Endothelial cell of umbilical vein (primary cell): ENCODE data around the gene SLFN12. TPM values are rescaled to one million over a fixed set of nuclear protein-coding genes. Genes with fewer than 3 reads are reported as not detected.

Experiments
- Bru-seq: library from RNA; stranded (reverse); fragments of 400-500 nt; gene quantifications from one replicate; lab custom pipeline; 2021; lab: Mats Ljungman, UMichigan
- BruChase-seq, 2 experiments: library from RNA; stranded (reverse); fragments of 400-500 nt; gene quantifications; one replicate each; lab custom pipeline; 2021; lab: Mats Ljungman, UMichigan
- BruUV-seq: library from RNA; stranded (reverse); fragments of 400-500 nt; replicated peaks from 2 replicates; lab custom pipeline; 2021; lab: Mats Ljungman, UMichigan
- CTCF ChIA-PET: fragments of 300-600, 350-600 bp; sonication (Branson Sonifier 250); formaldehyde crosslinking; loops from one replicate; lab custom pipeline; 2021; ENCODE audit warnings: antibody characterized with exemption, inconsistent platforms; lab: Charles Lee
- POLR2A ChIA-PET: fragments of 300-600, 350-600 bp; sonication (Branson Sonifier 250); formaldehyde crosslinking; loops from one replicate; lab custom pipeline; 2021; ENCODE audit warnings: antibody characterized with exemption, inconsistent platforms; lab: Charles Lee
- DNase-seq: peaks from one replicate; pipeline ENCODE4 v3.0.0-alpha.2; 2011; ENCODE audit warnings: low read depth, low spot score
- FAIRE-seq: peaks from 2 replicates; lab custom pipeline; 2011; peaks lifted over from hg19 to GRCh38; lab: Jason Lieb, UNC
- H2AFZ ChIP-seq: 2 replicates; pipeline ENCODE4 v1.6.0; 2012; ENCODE audit warnings: low read depth, low read length, control low read depth, inconsistent platforms
- H3K27ac ChIP-seq: 2 replicates; pipeline ENCODE4 v1.5.1; 2011; ENCODE audit warnings: low read depth, mild to moderate bottlenecking, control low read depth, low read length, moderate library complexity; ENCODE audit not compliant: insufficient read depth
- H3K27me3 ChIP-seq, 2 experiments: 2 replicates each; pipeline versions ENCODE4 v1.6.0 to v1.6.1; 2011; ENCODE audit warnings: low read length in 2 of 2, mixed read lengths in 1 of 2; ENCODE audit not compliant: control insufficient read depth in 2 of 2, insufficient read depth in 2 of 2
- H3K36me3 ChIP-seq, 2 experiments: 2 replicates in 1 of 2; 3 replicates in 1 of 2; pipeline ENCODE4 v1.5.1; 2011; ENCODE audit warnings: low read length in 2 of 2, mild to moderate bottlenecking in 1 of 2, moderate library complexity in 1 of 2; ENCODE audit not compliant: control insufficient read depth in 2 of 2, insufficient read depth in 2 of 2; ENCODE audit errors: extremely low read depth in 1 of 2
- H3K4me1 ChIP-seq: 3 replicates; pipeline ENCODE4 v1.5.1; 2011; ENCODE audit warnings: mild to moderate bottlenecking, low read length; ENCODE audit not compliant: control insufficient read depth, insufficient read depth; ENCODE audit errors: extremely low read depth
- H3K4me2 ChIP-seq: 2 replicates; pipeline ENCODE4 v1.6.1; 2011; ENCODE audit warnings: low read length, control low read depth, mixed read lengths; ENCODE audit not compliant: insufficient read depth
- H3K4me3 ChIP-seq, 3 experiments: fragments of 200-600 bp in 1 of 3; sonication (generic), shearing (Covaris generic) in 1 of 3; replicated peaks in 1 of 3; 2 replicates each; pipeline ENCODE4 v1.5.1; 2011 to 2016; ENCODE audit warnings: control low read depth in 3 of 3, low read length in 3 of 3, mild to moderate bottlenecking in 2 of 3, inconsistent platforms in 1 of 3, low read depth in 1 of 3, moderate library complexity in 1 of 3; ENCODE audit not compliant: insufficient read depth in 1 of 3
- H3K79me2 ChIP-seq: 2 replicates; pipeline ENCODE4 v1.6.0; 2012; ENCODE audit warnings: low read length, inconsistent platforms; ENCODE audit not compliant: control insufficient read depth, insufficient read depth
- H3K9ac ChIP-seq: replicated peaks from 2 replicates; pipeline ENCODE3; 2011; ENCODE audit warnings: low read length, control low read depth; ENCODE audit not compliant: insufficient read depth; ENCODE audit errors: extremely low read depth
- H3K9me1 ChIP-seq: replicated peaks from 3 replicates; pipeline ENCODE4 v1.6.0; 2011; ENCODE audit warnings: mild to moderate bottlenecking, low read length; ENCODE audit not compliant: control insufficient read depth, insufficient read depth; ENCODE audit errors: extremely low read depth
- H3K9me3 ChIP-seq: replicated peaks from 2 replicates; pipeline ENCODE4 v1.5.1; 2012; ENCODE audit warnings: low read length, inconsistent platforms; ENCODE audit not compliant: control insufficient read depth, insufficient read depth
- H4K20me1 ChIP-seq: replicated peaks from 2 replicates; pipeline ENCODE3; 2011; ENCODE audit warnings: mild to moderate bottlenecking, low read length; ENCODE audit not compliant: control insufficient read depth, insufficient read depth; ENCODE audit errors: extremely low read depth
- EZH2 ChIP-seq: IDR thresholded peaks from 2 replicates; pipeline ENCODE4 v1.6.1; 2012; ENCODE audit warnings: borderline replicate concordance, low read depth, mild to moderate bottlenecking, moderate library complexity, low read length, inconsistent platforms; ENCODE audit not compliant: severe bottlenecking
- FOS ChIP-seq: IDR thresholded peaks from 2 replicates; pipeline ENCODE4 v1.6.1; 2011; ENCODE audit warnings: mild to moderate bottlenecking, low read length, moderate library complexity, borderline replicate concordance; ENCODE audit not compliant: insufficient read depth
- GATA2 ChIP-seq: IDR thresholded peaks from 2 replicates; pipeline ENCODE4 v1.7.0; 2011; ENCODE audit warnings: low read depth, mild to moderate bottlenecking, moderate library complexity, mixed read lengths, low read length; ENCODE audit not compliant: insufficient read length, insufficient read depth
- JUN ChIP-seq: IDR thresholded peaks from 2 replicates; pipeline ENCODE4 v1.6.1; 2011; ENCODE audit warnings: borderline replicate concordance, low read depth; ENCODE audit not compliant: insufficient read length, insufficient read depth
- MYC ChIP-seq: IDR thresholded peaks from one replicate; pipeline ENCODE4 v1.6.1; 2011; ENCODE audit warnings: mild to moderate bottlenecking, low read depth, low read length
- POLR2A ChIP-seq: IDR thresholded peaks from 2 replicates; pipeline ENCODE4 v1.6.1; 2012; ENCODE audit warnings: low read depth, mild to moderate bottlenecking, control low read depth, low read length
- POLR2AphosphoS5 ChIP-seq: IDR thresholded peaks from 2 replicates; pipeline ENCODE4 v1.6.1; 2012; ENCODE audit warnings: low read depth, mild to moderate bottlenecking, control low read depth, low read length, moderate library complexity; ENCODE audit not compliant: insufficient read depth
- dilution Hi-C: fragments of 300-500 bp; cut with MboI; formaldehyde crosslinking; loops from one replicate; pipeline ENCODE4 v1.15.0; 2019; ENCODE audit warnings: low sequenced_read_pairs; ENCODE audit not compliant: extremely low pct_ligation_motif_present
- intact Hi-C: fragments of 100-400 bp; cut with micrococcal nuclease; formaldehyde crosslinking; loops from one replicate; pipeline ENCODE4 v1.10.0; 2022
- long read RNA-seq: library from polyadenylated mRNA; stranded (forward); transcript quantifications from one replicate; pipeline ENCODE4 v2.0.0, GENCODE V29; 2021
- polyA minus RNA-seq, 3 experiments: library from RNA; depleted of rRNA, polyadenylated mRNA; stranded (reverse); fragments of >200 nt; gene quantifications; 1 replicate in 1 of 3; 2 replicates in 2 of 3; pipeline ENCODE4 v1.2.3, GENCODE V29; 2011
- polyA plus RNA-seq, 4 experiments: library from polyadenylated mRNA; depleted of rRNA in 3 of 4; stranded (reverse) in 3 of 4; unstranded in 1 of 4; fragments of >200 nt; gene quantifications; 2 replicates each; pipeline versions ENCODE4 v1.2.1 to v1.2.3, GENCODE V29; 2011 to 2012; ENCODE audit warnings: missing spikeins in 1 of 4
- total RNA-seq: library from RNA; stranded (reverse); gene quantifications from 2 replicates; pipeline ENCODE4 v1.2.3, GENCODE V29; 2021
- TF ChIP-seq, protein P1 (sequence below): IDR thresholded peaks from 2 replicates; pipeline ENCODE4 v1.6.1; 2011; ENCODE audit not compliant: insufficient read depth, insufficient read length
- TF ChIP-seq, protein P2 (sequence below), 2 donors: IDR thresholded peaks; 1 replicate in 1 of 2; 2 replicates in 1 of 2; pipeline ENCODE4 v1.5.1; 2011; ENCODE audit warnings: low read length in 2 of 2, mild to moderate bottlenecking in 2 of 2, moderate library complexity in 2 of 2, control low read depth in 1 of 2, inconsistent platforms in 1 of 2, low read depth in 1 of 2; ENCODE audit not compliant: insufficient read depth in 1 of 2; ENCODE audit errors: extremely low read depth in 1 of 2

The SLFN12 gene
- 29.9 and 42.6 TPM in 2 replicates for total RNA-seq
- 13.4 and 17.8 TPM in 2 replicates for polyA plus RNA-seq
- polyA plus RNA-seq (2011; cell fraction: cytosol; rRNA removed), result 15.3 and 17.7 TPM in 2 replicates
- polyA plus RNA-seq (2011; cell fraction: nucleus; rRNA removed), result 76.7 and 78.6 TPM in 2 replicates
- 28.1 and 42.4 TPM in 2 replicates for polyA plus RNA-seq (2012)
- 28.9 and 33.5 TPM in 2 replicates for polyA minus RNA-seq
- not detected for polyA minus RNA-seq (2011; cell fraction: cytosol; rRNA and poly(A)+ RNA removed)
- polyA minus RNA-seq (2011; cell fraction: nucleus; rRNA and poly(A)+ RNA removed), result 47.1 and 58.4 TPM in 2 replicates
- Bru-seq, nascent RNA, result percentile 86 among the genes with signal in this experiment
- BruChase-seq, experiment 1, labeled RNA remaining after a 6-hour chase, result percentile 71 among the genes with signal in this experiment
- BruChase-seq, experiment 2, labeled RNA remaining after a 2-hour chase, result percentile 76 among the genes with signal in this experiment
- long read RNA-seq, transcript SLFN12-206 (4 exons, 2,423 nt), result major isoform, 5 of 28 reads
- long read RNA-seq, partial matches to known transcripts, result 4 of 28 reads
- long read RNA-seq, other reads (novel, unspliced or antisense), result 16 of 28 reads

- ChIA-PET POLR2A (interaction anchor here (0.6 to 2.3 kb wide), 2 partner anchors 59 to 123 kb away, joined by 6 to 12 read pairs; partner anchors contain the start of gene SLFN11), CTCF (interaction anchor here (1.3 to 2.2 kb wide), 3 partner anchors 16 to 107 kb away, joined by 3 to 11 read pairs (median 5); partner anchors contain the start of gene SLFN13)
- Histone ChIP-seq H3K27ac (peak within 1 kb of the TSS; percentile 96), H3K79me2 (peaks cover 43% of the 10 kb centered on the region), H3K36me3 (peaks cover 0 to 3% of the 10 kb centered on the region in 2 experiments), H4K20me1 (peaks cover 3% of the 10 kb centered on the region), H3K9me3 (no peaks in the 10 kb centered on the region), H3K9me1 (no peaks in the 10 kb centered on the region), H3K4me1 (peaks cover 23% of the 10 kb centered on the region), H2AFZ (peak within 1 kb of the TSS; percentile 19), H3K27me3 (no peaks in the 10 kb centered on the region), H3K9ac (peak within 1 kb of the TSS; percentile 95), H3K4me2 (peak within 1 kb of the TSS; percentile 79), H3K4me3 (peak within 1 kb of the TSS; percentile 55 to 92 (median 82))
- peak; percentile 100 for FAIRE-seq
- peak; percentile 96 for DNase-seq
- dilution Hi-C loops (no loop called here), intact Hi-C loops (loop anchor here (1.0 to 10.0 kb wide), 13 partner anchors 16 to 1180 kb away; partner anchors contain the start of genes AP2B1, SLFN11, SLFN13 and SLFN5)
- TF ChIP-seq MYC (no peak), POLR2AphosphoS5 (peak; percentile 57), POLR2A (peak; percentile 92), GATA2 (no peak), EZH2 (no peak), JUN (no peak), FOS (no peak)
- TF ChIP-seq, protein P1, sequence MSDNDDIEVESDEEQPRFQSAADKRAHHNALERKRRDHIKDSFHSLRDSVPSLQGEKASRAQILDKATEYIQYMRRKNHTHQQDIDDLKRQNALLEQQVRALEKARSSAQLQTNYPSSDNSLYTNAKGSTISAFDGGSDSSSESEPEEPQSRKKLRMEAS, result no peak
- TF ChIP-seq, protein P2, sequence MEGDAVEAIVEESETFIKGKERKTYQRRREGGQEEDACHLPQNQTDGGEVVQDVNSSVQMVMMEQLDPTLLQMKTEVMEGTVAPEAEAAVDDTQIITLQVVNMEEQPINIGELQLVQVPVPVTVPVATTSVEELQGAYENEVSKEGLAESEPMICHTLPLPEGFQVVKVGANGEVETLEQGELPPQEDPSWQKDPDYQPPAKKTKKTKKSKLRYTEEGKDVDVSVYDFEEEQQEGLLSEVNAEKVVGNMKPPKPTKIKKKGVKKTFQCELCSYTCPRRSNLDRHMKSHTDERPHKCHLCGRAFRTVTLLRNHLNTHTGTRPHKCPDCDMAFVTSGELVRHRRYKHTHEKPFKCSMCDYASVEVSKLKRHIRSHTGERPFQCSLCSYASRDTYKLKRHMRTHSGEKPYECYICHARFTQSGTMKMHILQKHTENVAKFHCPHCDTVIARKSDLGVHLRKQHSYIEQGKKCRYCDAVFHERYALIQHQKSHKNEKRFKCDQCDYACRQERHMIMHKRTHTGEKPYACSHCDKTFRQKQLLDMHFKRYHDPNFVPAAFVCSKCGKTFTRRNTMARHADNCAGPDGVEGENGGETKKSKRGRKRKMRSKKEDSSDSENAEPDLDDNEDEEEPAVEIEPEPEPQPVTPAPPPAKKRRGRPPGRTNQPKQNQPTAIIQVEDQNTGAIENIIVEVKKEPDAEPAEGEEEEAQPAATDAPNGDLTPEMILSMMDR (IDR thresholded peaks at IDR 0.05; ENCODE audit: extremely low read depth in 1 of 2, insufficient read depth in 1 of 2, low read depth in 1 of 2, low read length in 2 of 2), result no peak
- BruUV-seq, result TSS peak; percentile 96
Measured at GRCh38 chr17:35432176-35433074, at the start of gene SLFN12. Gene SLFN12 (minus strand): TSS chr17:35432500. CDS start chr17:35423028, 9,472 bp downstream.
